Frontal cortex (tissue), 4 donors: Measurements from ENCODE around the gene ZNHIT3. TPM values are rescaled to one million over a fixed set of nuclear protein-coding genes. Genes with fewer than 3 reads are reported as not detected.
A peak's percentile ranks its signal among the peaks of the same experiment; 100 is the strongest.
"Not testable (repeated sequence)": the region's sequence is repeated elsewhere in the genome, so short reads cannot be mapped to it uniquely, and the experiment has no call there.

Source experiments
- DNase-seq, 2 donors: peaks; one replicate each; pipeline ENCODE4 v3.0.0; 2012; ENCODE audit warnings: low spot score in 2 of 2
- FAIRE-seq: peaks from 2 replicates; lab custom pipeline; 2012; peaks lifted over from hg19 to GRCh38; lab: Jason Lieb, UNC
- total RNA-seq: library from RNA; depleted of rRNA; stranded (reverse); fragments of >200 nt; gene quantifications from one replicate; pipeline ENCODE4 v1.2.3, GENCODE V29; 2014
- donor health status: control.
- donor health status: control.
- donor health status: control.

ZNHIT3 gene
- total RNA-seq, 1 donor from 2014 or later = 57.1 TPM

DNA sequence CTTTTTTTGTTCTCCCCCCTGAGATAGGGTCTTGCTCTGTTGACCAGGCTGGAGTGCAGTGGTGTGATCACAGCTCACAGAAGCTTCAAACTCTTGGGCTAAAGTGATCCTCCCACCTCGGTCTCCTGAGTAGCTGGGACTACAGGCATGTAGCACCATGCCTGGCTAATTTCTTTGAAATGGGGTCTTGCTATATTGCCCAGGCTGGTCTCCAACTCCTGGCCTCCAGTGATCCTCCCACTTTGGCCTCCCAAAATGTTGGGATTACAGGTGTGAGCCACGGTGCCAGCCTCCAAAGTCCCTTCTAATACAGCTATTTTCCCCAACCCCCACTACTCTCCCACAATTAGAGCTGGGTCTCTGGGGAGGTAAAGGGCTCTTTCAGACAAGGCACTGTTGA lies 22.0 kb downstream of the ZNHIT3 start:
- FAIRE-seq, DNase-seq: not testable (repeated sequence)

DNA sequence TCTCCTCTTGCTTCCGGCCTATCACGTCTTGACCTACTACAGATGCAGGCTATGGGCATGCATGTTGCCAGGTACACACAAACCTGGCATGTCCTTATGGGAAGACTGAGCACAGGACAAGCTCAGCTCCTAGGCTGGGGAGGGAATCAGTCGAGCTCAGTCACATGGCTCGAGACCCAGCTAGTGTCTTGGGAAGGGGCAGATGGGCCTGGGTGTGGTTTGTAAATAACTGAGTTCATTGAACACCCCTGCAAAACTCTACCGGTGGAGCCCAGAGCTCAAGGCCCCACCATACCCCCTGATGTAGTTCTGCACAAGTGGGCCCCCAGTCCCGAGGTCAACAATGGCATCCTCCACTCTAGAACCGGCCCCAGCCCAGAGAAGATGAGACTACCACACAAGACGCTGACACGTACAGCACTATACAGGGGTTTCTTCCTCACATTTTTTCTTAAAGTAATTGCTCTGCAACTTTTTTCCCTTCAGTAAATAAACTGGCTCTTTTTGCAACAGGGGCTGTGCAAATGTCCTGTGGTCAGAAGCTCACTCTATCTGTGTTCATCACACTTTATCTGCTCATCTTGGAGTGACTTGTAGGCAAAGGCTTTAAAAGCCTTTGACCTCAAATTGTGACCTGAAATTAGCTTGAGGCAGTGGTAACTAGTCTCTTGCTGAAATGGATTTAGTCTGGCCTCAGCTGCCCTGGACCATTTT lies 22.9 kb downstream of the ZNHIT3 start:
- FAIRE-seq (no peak), DNase-seq (no peak)

DNA sequence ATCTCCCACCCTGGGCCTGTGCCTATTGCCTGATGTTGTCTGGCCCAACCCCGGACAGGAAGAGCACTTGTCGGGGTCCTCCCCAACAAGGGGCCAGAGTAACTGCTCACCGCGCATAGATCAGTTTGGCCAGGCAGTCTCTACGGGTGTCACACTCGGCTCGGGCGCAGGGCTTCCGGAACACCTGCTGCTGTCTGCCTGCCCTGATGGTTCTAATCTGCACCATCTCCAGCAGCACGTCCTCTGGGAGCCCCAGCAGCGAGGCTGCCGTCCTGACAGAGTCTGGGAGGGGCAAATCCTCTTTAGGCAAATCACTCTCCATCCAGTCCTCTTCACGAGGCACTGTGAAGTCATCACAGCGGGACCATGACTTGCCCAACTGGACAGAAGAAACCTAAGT lies 24.2 kb downstream of the ZNHIT3 start:
- no peak for FAIRE-seq
- no peak for DNase-seq

DNA sequence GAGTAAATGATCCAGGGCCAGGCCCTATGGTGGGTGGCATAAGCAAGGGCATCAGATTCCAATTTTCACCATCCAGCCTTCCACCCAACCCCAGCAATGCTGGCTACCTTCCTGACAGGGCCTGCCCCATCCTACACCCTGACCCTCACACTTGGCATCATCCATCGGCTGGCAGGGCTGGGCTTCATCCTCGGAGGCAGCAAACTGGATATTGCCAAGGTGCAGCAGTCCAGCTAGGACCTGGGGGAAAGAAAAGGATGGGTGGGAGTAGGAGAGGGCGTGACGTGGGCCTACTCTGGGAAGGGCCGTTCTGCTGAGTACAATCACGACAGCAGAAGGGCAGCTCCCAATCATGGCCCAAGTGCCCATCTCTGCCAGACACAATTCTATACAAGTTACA lies 24.7 kb downstream of the ZNHIT3 start:
- DNase-seq (no peak), FAIRE-seq (no peak)

DNA sequence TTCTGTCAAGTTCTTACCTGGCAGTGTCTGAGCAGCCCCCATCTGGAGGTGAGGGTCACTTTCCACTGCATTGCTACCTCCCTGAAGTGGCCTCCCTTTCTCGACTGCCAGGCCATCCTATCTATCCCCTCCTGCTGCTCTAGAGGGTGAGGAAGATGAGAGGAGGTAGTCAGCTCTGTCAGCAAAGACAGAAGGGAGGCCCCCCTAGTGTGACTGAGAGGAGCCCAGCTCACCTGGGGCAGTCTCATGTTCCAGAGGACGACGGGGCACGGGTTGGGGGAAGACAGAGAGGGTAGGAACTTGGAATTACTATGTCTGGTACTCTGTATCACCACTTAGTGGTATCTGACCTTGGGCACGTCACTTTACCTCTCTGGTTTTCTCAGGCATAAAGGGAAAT lies 26.2 kb downstream of the ZNHIT3 start:
- FAIRE-seq (no peak), DNase-seq (no peak)

DNA sequence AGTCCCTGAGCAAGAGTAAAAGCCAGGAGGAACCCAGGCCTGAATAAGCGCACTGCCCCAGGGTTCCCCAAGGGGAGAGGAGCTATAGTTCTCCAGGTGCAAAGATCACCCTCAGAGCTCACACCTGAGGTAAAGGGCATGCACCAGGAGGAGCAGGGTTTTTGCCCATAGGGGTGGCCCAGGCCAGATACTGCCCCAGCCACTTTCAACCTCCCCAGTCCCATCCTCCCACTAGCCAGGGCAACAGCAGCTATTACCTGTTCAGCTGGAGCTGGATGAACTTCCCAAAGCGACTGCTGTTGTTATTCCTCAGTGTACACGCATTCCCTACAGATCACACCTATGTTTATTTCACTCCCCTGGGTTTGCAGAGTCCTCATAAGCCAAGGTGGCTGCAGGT lies 28.4 kb downstream of the ZNHIT3 start:
- no peak for DNase-seq
- no peak for FAIRE-seq

DNA sequence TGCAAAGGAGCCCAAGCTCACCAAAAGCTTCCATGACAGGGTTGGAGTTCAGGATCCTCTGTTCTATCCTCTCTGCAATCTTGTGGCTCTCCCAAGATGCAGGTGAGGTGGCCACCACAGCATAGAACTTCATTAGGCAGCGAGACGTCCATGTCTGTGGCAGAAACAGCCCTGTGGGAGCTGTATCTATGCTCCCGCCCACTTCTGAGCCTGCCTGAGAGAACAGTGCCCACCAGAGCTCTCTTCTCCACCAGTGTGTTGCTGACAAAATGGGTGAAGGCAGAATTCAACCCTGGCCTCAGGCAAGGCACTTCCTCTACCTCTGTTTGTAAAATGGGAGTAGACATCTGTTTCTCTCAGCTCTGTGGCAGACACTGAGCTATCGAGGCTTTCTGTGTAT lies 29.4 kb downstream of the ZNHIT3 start:
- FAIRE-seq = no peak
- DNase-seq = no peak

DNA sequence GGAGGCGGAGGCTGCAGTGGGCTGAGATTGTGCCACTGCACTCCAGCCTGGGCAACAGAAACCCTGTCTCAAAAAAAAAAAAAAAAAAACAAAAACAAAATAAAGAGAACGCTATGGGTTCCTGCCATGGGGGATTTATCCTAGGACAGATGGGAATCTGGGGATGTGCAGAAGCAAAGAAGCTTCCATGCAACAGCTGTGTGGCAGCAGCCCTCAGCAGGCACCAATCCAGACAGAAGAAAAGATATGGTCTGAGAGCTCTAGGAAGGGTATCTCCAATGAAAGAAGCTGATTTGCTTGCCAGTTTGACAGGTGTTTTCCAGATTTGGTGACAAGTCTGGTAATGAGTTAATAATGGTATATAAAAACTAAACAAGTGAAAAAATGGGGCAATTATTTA lies 36.6 kb downstream of the ZNHIT3 start:
- DNase-seq (no peak), FAIRE-seq (no peak)

DNA sequence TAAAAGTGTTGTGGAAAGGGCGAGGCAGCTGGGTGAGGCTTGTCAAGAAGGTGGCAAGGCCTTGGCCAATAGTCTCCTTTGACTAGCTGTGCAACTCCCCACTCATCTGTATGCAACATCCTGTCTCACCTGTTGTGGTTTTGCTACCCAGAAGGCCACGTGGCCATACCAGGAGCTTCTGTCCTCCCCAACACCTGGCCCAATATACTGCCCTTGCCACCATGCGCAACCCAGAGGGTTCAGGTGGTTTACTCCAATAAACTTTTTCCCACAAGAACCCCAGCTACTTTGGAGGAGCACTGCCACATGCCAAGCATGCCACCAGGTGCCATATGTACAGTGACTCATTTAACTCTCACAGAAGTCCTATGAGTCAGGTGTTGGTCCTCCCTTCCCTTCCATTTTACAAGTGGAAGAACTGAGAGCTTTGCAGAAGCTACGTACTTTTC lies 38.0 kb downstream of the ZNHIT3 start:
- FAIRE-seq (no peak), DNase-seq (no peak)

DNA sequence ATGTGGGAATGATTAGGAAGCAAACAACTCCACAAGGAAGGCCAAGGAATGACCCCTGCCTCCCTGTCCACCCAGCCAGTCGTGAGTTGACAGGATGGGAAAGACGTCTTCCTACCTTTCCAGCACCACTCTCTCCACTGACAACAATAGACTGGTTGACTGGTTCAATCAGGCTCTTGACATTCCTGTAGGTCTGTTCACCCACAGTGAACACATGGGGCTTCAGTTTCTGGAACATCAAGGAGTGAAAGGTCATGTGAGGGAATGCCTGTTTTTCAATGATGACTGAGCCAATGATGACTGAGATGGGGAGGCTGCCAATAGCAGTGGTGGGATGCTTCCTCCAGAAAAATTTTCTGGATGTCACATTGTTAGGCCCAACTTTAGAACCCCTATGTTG lies 38.6 kb downstream of the ZNHIT3 start:
- DNase-seq (no peak), FAIRE-seq (no peak)

DNA sequence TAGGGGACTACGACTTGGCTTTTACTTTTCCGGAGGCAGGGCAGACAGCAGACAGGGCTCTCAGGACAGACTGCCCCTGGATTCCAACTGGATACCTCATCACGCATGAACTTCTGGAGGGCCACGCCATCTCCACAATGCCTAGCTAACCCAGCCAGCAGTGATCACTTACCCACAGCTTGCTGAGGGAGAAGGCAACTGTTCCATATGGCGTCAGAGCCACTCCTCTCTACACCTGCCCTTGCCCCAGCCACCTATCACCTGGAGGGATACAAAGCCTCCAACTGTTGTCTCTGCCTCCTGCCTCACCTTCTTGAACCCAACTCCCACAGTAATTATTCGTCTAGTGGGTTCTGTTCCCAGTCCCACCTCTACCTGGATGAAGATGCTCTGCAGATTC lies 39.4 kb downstream of the ZNHIT3 start:
- DNase-seq (no peak), FAIRE-seq (no peak)

DNA sequence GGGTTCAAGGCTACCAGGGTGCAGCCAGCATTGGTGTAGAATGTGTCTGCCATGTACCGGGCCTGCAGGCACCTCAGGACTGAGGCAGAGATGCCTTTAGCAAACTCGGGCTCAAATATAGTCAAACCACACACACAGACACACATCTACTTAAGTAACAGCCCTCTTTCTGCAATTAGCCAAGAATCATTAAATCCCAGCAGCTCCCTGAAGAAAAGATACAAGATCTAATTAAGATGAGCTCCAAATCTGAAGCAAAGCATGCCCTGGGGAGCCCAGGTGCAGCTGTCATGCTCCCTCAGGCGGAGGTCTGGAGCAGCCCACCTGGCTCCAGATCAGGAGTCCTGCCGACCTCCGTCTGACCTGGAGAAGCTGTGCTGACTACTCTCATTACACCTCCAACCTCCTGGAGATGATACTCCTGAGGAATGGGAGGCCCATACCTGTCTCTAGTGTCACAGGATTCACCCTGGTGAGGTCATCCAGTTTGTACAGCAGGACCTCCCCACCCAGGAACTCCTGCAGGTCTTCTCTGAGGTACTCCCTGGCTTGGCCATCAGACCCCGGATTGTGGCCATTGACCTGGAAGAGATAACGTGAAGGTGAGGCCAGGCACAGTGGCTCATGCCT lies 41.3 kb downstream of the ZNHIT3 start:
- DNase-seq (no peak), FAIRE-seq (no peak)

DNA sequence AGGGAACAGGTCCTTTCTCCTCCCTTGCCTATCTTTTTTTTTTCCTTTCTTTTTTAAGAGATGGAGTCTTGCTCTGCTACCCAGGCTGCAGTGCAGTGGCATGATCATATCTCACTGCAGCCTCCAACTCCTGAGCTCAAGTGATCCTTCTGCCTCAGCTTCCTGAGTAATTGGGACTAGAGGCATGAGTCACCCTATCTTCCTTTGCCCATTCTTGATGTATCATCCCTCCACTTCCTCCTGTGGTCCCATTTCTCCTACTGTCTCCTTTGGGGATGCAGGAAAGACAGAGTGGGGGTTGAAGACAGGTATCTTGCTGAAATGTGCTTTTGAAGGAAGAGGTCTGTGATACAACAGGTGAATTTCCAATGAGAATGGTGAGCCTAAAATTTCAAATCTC lies 42.6 kb downstream of the ZNHIT3 start:
- no peak for DNase-seq

DNA sequence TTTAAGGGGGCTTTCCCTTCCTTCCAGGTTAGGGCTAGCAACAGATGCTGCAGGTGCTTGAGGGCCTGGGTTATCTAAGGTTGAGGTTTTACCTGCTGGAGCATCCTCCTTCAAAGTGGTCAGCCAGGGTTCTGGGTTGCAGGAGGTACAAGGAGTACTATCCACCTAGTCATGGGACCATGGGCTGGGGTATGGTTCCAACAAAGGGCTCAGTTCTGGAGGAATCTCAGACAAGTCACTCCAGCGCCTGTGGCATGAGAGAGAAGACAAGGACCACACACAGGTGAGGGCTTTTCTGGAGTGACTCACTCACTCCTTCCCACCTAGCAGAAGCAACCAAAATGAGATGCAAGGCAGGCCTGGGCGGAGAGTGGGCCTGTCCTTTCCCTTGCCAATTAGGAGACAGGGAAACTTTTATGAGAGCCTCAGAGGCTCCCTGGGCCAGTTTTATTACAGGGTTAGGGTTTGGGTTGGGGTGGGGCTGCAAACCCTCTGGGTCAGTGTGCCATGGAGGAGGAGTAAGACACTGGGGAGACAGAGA lies 46.0 kb downstream of the ZNHIT3 start:
- FAIRE-seq = no peak

More for the DNA sequence above, 42.6 kb downstream of the ZNHIT3 start:
- no peak for FAIRE-seq

DNA sequence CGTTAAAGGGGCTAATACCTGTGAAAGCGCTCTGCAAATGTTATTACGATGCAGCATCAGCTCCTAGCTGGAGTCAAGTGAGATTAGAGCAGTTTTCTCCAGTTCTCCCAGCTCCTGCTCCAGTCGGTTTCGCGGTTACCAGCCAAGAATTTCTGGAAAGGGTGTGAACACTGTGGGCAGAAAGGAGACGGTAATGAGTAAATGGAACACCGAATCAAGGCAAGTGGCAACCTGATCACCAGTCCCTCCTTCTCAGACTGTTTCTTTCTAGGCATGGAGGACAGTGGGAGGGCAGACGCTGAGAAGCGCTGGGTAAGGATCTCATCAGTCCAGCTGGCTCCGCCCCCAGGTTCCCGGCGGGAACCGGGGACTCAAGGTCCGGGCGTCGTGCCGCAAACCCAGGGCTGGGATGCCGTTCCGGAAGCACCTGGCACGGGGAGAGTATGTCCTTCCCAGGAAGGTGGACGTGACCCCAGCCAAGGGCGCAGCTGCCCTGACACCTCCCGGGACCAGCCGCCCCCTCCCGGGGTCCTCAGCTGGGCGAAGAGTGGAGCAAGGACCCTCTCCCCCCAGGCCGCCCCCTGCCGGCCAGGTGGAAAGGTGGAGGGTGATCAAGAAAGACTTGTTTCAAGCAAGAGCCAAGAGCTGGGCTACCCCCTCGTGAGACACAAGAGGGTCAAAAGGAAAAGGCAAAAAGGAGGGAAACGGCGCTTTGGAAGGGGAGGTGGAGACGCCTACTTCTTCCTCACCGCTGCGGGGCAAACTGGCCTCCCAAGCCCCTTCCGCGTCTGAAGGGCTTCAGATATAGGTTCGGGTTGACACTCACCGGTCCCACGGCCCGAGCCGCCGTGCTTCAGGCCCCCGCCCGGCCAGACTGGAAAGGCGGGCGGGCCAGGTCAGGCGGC lies 47.7 kb downstream of the ZNHIT3 start:
- no peak for FAIRE-seq
- DNase-seq = peak; percentile 27 to 58

More for the DNA sequence above, 46.0 kb downstream of the ZNHIT3 start:
- no peak for DNase-seq

DNA sequence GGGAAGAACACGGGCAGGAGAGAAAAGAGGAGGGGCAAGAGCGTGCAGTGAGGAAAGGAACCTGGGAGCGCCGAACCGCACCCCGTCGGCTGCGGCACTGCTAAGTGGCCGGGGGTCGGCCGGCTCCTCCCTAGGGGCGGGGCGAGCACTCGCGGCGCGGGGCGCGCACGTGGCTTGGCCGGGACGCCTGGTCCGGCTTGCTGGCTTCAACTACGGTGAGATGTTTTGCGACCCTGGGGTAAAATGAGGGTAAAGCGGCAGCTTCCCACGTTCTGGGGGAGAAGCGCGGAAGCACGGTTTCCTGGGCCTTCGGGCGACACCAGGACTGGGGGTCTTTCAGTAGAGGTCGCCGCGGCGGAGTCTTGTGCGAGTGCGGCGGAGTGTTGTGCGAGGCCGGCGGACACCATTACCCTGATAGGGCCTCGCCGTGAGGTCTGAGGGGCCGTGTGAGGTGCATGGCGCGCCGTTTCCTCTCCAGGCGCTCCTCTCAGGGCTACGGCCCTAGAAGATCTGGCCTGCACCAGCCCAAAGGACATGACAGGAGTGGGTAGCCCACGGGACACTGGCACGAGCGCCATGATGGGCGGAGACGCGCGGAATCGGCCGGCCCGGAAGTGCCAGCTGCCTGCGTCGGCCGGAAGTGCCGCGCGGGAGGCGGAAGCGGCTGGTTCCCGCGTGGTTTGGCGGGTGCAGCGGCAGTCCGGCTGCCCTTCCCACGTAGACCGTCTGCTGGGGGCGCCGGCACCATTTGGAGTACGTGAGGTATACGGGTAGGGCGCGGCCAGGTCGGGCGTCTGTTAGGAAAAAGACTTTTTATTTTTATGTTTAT lies 48.6 kb downstream of the ZNHIT3 start, which contains the start of the genes MYO19 and PIGW:
Gene MYO19, minus strand, starts transcription at position 29 of the 829 bp plus-strand sequence. CDS start 2,330 bp downstream, outside the sequence.
Gene PIGW, plus strand, starts transcription at position 148 of the 829 bp plus-strand sequence. CDS start 2,115 bp downstream, outside the sequence.
- no peak for FAIRE-seq

DNA sequence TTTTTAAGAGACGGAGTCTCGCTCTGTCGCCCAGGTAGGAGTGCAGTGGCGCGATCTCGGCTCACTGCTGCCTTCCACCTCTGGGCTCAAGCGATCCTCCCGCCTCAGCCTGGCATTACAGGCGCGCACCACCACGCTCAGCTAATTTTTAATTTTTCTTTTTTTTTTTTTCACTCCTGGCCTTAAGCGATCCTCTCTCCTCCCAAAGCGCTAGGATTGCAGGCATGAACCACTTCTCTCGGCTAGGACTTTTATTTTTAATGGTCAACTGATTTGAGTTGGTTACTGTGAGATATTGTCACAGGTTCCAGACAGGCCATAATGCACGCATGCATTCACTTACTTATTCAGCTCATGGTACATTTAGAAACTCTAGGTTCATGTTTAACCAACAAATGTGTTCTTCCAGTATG lies 49.2 kb downstream of the ZNHIT3 start:
- FAIRE-seq (no peak), DNase-seq (no peak)

More for the DNA sequence above, 48.6 kb downstream of the ZNHIT3 start, which contains the start of the genes MYO19 and PIGW:
- peak; percentile 88 to 91 for DNase-seq

DNA sequence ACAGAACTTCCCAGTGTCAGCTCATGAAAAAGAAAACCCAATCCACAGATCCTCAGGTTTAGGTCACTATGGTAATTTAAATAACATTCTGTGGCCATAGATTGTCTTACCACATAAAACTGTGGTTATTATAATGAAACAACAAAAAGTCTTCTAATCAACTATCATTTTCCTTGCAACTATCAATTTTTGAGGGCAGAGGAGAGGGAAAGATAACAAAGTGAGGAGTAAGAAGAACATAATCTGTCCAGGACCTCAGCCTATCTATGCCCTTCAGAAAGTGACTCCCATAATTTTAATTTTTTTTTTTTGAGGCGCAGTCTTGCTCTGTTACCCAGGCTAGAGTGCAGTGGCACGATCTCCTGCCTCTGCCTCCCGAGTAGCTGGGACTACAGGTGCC lies 54.2 kb downstream of the ZNHIT3 start:
- no peak for DNase-seq
- FAIRE-seq = no peak

DNA sequence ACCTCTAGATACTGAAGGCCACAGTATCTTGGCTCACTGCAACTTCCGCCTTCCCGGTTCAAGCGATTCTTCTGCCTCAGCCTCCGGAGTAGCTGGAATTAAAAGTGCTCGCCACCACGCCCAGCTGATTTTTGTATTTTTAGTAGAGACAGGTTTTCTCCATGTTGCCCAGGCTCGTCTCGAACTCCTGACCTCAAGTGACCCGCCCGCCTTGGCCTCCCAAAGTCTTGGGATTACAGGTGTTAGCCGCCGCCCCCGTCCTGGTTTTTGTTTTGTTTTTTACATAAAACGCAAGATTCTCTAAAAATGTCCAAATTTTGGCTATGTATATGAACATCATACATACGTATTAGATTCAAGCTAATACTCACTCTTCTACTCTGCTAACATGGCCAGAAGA lies 56.3 kb downstream of the ZNHIT3 start:
- DNase-seq (no peak), FAIRE-seq (no peak)
